Right atrium auricular region (tissue), 2 donors: ENCODE measurements around the gene BRD1. TPM values are rescaled to one million over a fixed set of nuclear protein-coding genes. Genes with fewer than 3 reads are reported as not detected.

Experiments
- DNase-seq: peaks from one replicate; pipeline ENCODE4 v3.0.0-alpha.2; 2019; ENCODE audit warnings: low spot score
- H3K27ac ChIP-seq, 2 donors: fragments of 200-600 bp; sonication (generic); 1 replicate in 1 of 2; 2 replicates in 1 of 2; pipeline ENCODE4 v1.5.1; 2016 to 2019
- H3K27me3 ChIP-seq, 2 donors: fragments of 200-600 bp; sonication (generic); one replicate each; pipeline versions ENCODE4 v1.5.1 to v1.6.0; 2017 to 2019
- H3K36me3 ChIP-seq: fragments of 200-600 bp; sonication (generic); one replicate; pipeline ENCODE4 v1.5.1; 2016
- H3K4me1 ChIP-seq, 2 donors: fragments of 200-600 bp; sonication (generic); one replicate each; pipeline versions ENCODE4 v1.5.1 to v1.6.0; 2017 to 2019
- H3K4me3 ChIP-seq, 2 donors: fragments of 200-600 bp; sonication (generic); 1 replicate in 1 of 2; 2 replicates in 1 of 2; pipeline ENCODE4 v1.5.1; 2017 to 2019; ENCODE audit warnings: mild to moderate bottlenecking in 1 of 2, moderate library complexity in 1 of 2
- H3K9me3 ChIP-seq, 2 donors: fragments of 200-600 bp; sonication (generic); one replicate each; pipeline ENCODE4 v1.5.1; 2019
- CTCF ChIP-seq, 2 donors: fragments of 200-600 bp; sonication (generic); IDR thresholded peaks; one replicate each; pipeline ENCODE4 v1.5.1; 2019; ENCODE audit warnings: antibody characterized with exemption in 2 of 2
- total RNA-seq, 2 donors: library from RNA; depleted of rRNA; stranded (reverse); fragments of >200 nt; gene quantifications; one replicate each; pipeline ENCODE4 v1.1.0, GENCODE V29; 2016

The BRD1 gene
- total RNA-seq, 2 donors from 2014 or later: 17.7 to 20.8 TPM

- Histone ChIP-seq H3K36me3 (no peaks in the 10 kb centered on the region), H3K4me3 (no peak overlapping the region), H3K9me3 (no peaks in the 10 kb centered on the region), H3K27ac (no peak overlapping the region), H3K27me3 (peaks cover 0 to 4% of the 10 kb centered on the region in 2 donors), H3K4me1 (peaks cover 0 to 12% of the 10 kb centered on the region in 2 donors)
- no peak for DNase-seq
- no peak for TF ChIP-seq CTCF (IDR thresholded peaks at IDR 0.05)
Measured at GRCh38 chr22:49726701-49727101, 101.0 kb downstream of the BRD1 start.

DNA sequence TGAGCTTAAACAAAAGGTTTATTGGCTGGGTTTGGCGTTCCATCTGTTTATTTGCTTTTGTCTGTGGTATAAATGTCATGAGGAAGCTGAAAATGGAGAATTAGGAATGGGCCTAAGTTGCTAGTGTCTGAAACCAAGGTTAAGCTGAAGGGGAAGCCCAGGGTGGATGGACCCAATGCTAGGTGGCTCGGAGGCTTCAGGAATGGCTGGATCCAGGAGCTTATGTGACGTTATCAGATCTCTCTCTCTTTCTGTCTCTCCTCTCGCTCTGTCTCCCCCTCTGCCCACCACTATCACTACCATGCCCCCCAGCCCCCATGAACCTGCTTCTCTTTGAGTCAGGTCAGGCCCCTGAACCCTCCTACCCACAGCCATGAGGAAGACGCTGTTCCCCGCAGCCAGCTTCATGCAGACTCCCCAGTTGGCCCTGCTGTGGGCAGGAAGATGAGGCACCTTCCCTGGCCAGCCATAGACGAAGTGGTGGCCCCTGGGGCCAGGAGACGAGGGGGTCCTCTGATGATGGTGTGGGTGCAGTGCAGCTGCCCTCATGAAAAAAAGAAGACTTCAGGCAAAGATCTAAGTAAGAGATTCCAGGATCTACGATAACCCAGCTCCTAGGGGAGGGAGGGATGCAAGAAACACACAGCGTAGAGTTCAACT is 101.5 kb downstream of the BRD1 start:
- Histone ChIP-seq H3K36me3 (no peaks in the 10 kb centered on the region), H3K4me1 (peaks cover 0 to 12% of the 10 kb centered on the region in 2 donors), H3K27ac (no peak overlapping the region), H3K9me3 (no peaks in the 10 kb centered on the region), H3K27me3 (peaks cover 0 to 4% of the 10 kb centered on the region in 2 donors), H3K4me3 (no peak overlapping the region)
- DNase-seq: no peak
- TF ChIP-seq CTCF (IDR thresholded peaks at IDR 0.05): no peak

- Histone ChIP-seq H3K4me1 (peaks cover 0 to 12% of the 10 kb centered on the region in 2 donors), H3K27ac (no peak overlapping the region), H3K36me3 (no peaks in the 10 kb centered on the region), H3K4me3 (no peak overlapping the region), H3K27me3 (peaks cover 0 to 4% of the 10 kb centered on the region in 2 donors), H3K9me3 (no peaks in the 10 kb centered on the region)
- DNase-seq: peak; percentile 28
- TF ChIP-seq CTCF (IDR thresholded peaks at IDR 0.05): no peak
Measured at GRCh38 chr22:49725516-49725915, 102.2 kb downstream of the BRD1 start.

- peak; percentile 57 for DNase-seq
- Histone ChIP-seq H3K9me3 (no peaks in the 10 kb centered on the region), H3K27ac (no peak overlapping the region), H3K27me3 (peaks cover 0 to 4% of the 10 kb centered on the region in 2 donors), H3K4me3 (peak overlapping the region in 1 of 2 donors; percentile 41), H3K36me3 (no peaks in the 10 kb centered on the region), H3K4me1 (peaks cover 0 to 12% of the 10 kb centered on the region in 2 donors)
- peak; percentile 13 to 74 for TF ChIP-seq CTCF (IDR thresholded peaks at IDR 0.05)
Measured at GRCh38 chr22:49724893-49725489, 102.7 kb downstream of the BRD1 start.

- no peaks in the 10 kb centered on the region for H3K9me3 ChIP-seq
- H3K36me3 ChIP-seq: no peaks in the 10 kb centered on the region
- H3K27me3 ChIP-seq: peaks cover 0 to 4% of the 10 kb centered on the region in 2 donors
- TF ChIP-seq CTCF (IDR thresholded peaks at IDR 0.05): no peak
- H3K4me1 ChIP-seq: peaks cover 0 to 12% of the 10 kb centered on the region in 2 donors
- H3K27ac ChIP-seq: no peak overlapping the region
- peak overlapping the region in 1 of 2 donors; percentile 41 for H3K4me3 ChIP-seq
- peak; percentile 38 for DNase-seq
Measured at GRCh38 chr22:49724030-49724892, 103.4 kb downstream of the BRD1 start.
